GM18951 (cell line): ENCODE data around the gene CACNA2D2.

Experiments
- POLR2A ChIP-seq: IDR thresholded peaks from 4 replicates; pipeline ENCODE4 v1.6.1; 2011; ENCODE audit warnings: mild to moderate bottlenecking; ENCODE audit not compliant: insufficient read length, insufficient read depth; ENCODE audit errors: extremely low read depth
- in situ Hi-C: fragments of 300-500 bp; cut with MboI; formaldehyde crosslinking; loops from one replicate; pipeline ENCODE4 v1.12.0; 2022; ENCODE audit warnings: low sequenced_read_pairs, mixed read lengths, inconsistent platforms; ENCODE audit not compliant: unreplicated experiment

Gene CACNA2D2

DNA sequence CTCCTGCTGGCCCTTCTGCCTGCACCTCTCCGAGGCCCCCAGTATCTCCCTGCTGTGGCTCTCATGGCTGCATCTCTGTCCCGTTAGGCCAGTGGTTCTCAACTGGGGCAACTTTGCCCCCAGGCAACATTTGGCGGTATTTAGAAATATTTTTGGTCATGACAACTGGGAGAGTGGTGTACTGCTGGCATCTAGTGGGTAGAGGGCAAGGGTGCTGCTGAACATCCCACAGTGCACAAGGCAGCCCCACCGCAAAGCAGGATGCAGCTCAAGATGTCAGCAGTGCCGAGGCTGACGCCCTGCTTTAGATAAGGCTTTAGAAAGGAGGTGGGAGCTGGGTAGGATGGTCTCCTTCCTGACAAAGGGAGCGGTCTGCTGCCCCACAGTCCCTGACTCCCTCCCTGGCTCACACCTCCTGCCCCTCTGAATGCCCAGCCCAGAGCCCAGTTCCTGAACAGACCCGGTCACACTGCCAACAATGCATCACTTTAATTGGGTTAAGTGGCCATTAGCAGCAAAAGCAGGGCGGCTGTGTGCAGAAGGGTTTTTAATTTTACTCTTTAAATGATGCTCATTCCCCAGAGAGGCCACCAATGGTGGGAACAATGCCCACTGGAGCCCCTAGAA is 75.3 kb downstream of the CACNA2D2 start:
- TF ChIP-seq POLR2A, result no peak

DNA sequence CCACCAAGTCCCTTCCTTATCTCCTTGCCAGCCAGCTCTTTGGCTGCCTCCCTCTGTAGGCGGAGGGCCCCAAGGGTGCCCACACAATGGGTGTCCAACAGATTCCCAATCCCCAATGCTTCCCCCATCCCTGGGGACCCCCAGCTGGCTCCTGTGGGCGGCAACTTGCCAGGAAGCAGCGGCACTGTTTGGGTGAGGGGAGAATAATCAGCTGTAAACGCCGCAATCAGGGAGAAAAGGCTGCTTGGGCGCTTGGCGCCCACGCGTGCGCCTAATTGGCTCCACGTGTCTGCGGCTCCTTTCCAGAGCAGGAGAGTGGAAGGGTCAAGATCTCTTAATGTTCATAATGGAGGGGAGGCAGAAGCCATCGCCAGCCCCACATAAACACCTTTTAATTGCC is 76.2 kb downstream of the CACNA2D2 start:
- in situ Hi-C loops, result no loop called here
- TF ChIP-seq POLR2A, result no peak

More for the DNA sequence above, 75.3 kb downstream of the CACNA2D2 start:
- in situ Hi-C loops, result no loop called here

DNA sequence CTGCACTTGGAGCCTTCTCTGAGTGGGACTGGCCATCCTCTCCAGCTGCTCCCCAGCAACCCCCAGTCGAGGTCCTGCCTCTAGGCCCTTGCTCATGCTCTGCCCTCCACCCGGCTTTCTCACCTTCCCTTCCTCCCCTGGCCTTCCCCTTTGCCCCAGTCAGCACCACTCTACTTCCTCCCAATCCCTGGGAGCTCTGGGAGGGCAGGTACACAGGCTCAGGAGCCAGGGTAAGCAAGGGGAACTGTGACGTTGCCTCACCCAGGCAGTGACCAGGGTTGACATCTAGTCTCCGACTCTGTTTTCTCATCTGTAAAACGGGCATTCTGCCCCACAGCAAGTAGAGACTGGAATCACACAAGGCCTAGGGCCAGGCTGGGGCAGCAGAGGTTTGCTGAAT is 77.5 kb downstream of the CACNA2D2 start:
- TF ChIP-seq POLR2A, result no peak
- in situ Hi-C loops, result no loop called here

DNA sequence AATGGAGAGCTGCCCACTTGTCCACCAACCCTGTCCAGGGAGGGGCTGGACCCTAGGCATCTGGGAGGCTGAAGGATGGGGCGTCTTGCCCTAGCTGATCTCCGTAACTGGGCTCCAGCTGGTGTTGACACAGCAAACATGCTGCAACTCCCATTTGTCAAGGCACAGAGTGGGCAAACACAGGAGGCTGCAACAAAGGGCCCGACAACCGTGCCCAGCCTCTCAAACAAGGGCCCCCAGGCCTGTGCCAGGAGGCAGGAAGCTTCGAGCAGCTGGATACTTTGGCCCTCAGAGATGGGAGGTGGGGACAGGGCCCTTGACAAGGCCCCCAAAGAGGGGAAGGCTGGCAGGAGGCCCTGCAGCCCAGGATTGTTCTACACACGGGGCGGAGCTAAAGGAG is 79.9 kb downstream of the CACNA2D2 start:
- no peak for TF ChIP-seq POLR2A
- in situ Hi-C loops, result no loop called here

DNA sequence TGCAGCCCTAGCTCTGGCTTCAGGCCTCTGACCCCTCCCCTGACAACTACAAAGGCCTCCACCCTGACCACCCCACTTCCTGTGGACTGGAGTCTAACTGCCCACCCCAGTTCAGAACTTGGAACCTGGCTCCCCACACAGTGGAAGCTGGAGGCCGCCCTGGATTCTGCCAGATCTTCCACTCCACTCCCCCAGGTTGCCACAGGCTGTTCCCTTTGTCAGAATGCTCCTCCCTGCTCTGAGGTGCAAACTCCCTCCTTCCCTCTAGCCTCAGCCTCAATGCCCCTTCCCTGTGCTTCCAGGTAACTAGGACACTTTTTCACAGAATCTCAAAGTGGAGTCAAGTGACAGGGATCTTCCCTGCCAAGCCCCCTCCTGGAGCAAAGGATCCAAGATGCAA is 81.3 kb downstream of the CACNA2D2 start:
- TF ChIP-seq POLR2A, result no peak
- in situ Hi-C loops, result no loop called here

DNA sequence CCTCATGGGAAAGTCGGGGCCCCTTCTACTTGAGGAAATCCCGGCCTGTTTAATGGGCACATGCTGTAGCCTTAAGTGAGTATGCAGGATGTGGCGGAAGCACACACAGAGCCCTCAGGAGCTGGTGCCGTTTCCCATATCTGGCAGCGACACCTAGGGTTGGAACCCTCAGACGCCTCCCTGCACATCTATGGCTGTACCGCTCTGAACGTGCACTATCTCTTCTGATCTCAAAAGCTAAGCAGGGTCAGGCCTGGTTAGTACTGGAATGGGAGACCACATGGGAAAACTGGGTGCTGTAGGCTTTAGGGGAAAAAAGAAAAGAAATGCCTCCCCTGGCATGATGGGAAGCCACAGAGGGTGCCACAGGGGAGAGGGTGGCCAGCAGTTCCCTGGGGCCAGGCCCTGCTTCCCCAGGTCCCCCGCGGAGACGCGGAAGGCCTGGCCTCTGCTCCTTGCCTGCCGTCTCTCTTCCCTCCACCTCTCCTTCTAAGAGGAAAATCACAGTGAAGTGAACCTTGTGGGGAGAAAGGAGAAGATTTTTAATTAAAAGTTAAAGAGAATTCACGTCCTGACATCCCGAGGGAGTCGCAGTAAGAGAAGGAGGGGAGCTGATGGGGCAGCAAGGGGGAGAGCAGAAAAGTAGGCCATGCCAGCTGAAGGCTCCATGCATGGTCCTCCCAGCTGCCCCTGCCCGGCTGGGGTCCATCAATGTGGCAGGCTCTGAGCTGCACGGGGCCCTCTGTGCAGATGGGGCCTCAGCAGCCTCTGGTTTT is 83.7 kb downstream of the CACNA2D2 start:
- in situ Hi-C loops, result no loop called here
- no peak for TF ChIP-seq POLR2A

DNA sequence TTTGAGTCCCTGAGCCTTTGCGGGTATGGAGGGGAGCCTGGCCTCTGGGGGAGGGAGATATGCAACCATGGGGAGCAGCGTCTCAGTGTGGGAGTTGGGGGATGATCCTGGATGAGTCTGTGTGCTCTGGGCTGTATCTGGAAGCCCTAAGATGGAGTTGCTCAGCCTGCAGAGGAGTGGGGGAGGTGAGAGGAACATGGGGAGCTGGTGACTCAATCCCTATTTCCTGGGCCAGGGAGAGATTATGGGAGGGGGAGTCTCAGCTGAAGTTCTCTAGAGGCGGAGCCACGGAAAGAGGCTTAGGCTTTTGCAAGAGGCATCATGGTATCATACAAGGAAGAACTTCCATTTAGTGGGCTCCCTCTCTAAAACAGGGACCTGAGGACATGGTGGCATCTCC is 84.6 kb downstream of the CACNA2D2 start:
- in situ Hi-C loops, result no loop called here
- no peak for TF ChIP-seq POLR2A

DNA sequence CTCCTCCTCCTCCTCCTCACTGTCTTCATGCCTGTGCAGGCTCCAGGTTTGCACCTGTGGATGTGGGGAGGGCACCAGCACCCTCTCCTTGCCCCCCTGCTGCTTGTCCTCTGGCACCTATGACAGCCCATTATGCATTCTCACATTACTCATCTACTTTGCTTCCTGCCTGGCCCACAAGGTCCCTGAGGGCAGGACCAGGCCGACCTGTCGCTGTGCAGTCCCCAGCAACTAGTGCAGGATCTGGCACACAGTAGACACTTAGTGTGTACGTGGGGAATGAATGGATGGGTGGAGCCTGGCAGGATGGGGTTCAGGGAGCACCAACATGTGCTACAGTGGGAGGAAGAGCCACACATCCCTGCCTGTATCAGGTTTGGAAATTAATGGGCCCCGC is 85.8 kb downstream of the CACNA2D2 start:
- TF ChIP-seq POLR2A, result no peak
- in situ Hi-C loops, result no loop called here

DNA sequence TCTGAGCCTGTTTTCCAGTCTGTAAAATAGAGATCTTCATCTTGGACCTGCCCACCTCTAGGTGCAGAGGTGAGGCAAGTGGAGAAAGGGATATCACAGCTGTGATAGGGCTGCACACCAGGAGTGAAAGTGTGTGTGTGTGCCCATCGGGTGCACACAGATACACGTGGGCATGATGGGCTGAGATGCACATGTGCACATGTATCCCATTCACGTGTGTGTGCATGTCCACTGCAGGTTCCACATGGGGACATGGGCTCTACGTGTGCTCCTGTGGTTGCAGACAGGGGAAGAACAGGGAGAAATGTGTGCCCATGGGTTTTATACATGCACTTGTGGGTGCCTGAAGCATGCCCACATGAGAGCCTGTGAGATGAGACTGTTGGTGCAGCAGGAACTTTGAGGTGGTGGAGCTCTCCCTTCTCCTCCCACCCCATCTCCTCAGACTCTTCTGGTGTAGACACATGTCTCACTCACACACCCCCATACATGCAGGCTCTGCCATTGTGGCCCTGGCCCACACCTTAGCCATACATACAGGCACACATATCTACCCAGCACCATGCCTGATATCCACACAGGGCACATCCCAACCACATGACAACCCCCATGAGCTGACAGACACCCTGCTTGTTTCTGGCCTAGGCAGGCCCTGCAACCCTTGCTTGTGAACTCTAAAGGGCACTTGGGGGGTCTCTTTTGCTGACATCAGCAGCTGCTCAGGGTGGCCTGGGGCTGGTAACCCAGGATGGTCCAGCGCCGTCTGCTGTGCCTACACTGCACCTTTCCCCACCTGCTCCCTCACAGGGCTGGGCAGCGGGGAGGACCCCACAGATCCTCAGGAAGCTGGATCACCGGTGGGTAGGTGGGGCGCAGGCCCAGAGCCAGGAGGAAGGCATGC is 86.4 kb downstream of the CACNA2D2 start:
- in situ Hi-C loops, result no loop called here
- TF ChIP-seq POLR2A, result no peak

DNA sequence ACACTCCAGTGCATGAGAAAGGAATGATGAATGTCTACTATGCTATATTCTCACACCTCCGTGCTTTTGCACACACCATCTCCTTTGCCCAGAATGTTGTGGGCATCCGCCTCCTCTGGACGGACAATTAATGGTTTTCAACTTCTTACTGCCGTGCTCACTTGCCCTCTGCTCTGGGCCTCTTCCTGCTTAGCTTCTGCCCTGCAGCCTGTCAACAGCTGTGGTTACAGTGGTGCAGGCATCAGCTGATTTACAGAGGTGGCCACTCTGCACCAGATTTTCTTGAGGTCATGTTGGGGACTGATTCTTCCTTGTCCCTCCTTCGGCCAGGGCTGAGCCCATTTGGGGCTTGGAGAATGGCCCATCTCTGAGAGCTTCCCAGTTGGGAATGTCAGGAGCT is 87.6 kb downstream of the CACNA2D2 start:
- no peak for TF ChIP-seq POLR2A
- in situ Hi-C loops, result no loop called here

DNA sequence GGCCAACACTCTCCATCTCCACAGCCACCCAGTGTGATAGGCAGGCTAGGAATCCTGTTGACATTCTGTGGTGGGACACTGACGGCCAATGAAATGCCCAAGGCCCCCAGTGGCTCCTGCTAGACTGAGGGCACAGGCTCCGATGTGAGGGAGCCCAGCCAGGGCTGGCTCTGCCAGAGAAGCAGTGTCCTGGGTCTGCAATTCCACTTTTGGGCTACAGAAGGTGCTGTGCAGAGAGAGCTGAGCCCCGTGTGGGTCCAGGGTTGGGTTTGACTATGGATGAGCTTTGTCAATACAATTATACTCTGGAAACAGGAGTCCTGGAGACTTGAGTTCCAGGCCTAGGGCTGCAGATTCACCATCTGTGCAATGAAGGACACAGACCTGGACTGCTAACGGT is 88.4 kb downstream of the CACNA2D2 start:
- no peak for TF ChIP-seq POLR2A
- in situ Hi-C loops, result no loop called here

DNA sequence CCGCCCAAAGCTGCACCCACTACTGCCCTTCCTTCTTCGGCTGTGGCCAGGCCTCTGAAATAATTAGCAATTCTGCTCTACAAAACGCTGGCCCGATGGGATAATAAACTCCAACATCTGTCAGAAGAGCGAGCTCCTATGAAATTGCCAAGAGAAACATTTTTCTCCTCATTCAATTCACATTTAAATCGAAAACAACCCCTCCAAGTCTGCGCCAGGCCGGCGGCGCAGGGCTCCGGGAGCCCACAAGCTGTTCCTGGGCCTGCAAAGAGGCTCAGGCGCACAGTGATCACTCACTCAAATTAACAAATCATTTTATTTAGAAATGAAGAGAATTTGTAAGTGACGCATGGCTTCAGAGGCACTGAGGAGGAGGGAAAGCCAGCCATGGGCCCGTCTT is 88.8 kb downstream of the CACNA2D2 start:
- in situ Hi-C loops, result no loop called here

DNA sequence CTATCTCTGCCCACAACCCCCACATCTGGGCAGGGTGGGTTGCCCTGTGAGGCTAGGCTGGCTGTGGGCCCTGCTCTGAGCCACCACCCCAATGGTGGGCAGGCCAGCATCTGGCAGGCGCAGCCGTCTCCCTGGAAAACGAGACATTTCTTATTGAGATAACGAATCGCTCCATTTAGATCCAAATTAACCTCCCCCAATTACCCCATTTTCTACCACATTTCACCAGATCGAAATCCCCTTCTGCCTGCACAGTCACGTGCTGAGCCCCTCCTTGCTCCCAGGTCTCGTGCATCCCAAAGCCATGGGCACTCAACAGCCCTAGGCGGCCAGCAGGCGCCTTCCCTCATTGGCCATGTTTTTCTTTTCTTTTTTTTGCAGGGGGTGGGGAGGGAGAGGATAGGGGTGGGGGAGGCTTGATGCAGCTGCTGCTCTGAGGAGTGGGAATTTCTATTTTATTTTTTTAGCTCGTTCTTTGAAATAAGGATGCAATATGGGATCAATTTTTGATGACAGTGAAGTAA is 91.1 kb downstream of the CACNA2D2 start:
- TF ChIP-seq POLR2A, result no peak
- in situ Hi-C loops, result no loop called here

More for the DNA sequence above, 88.8 kb downstream of the CACNA2D2 start:
- TF ChIP-seq POLR2A, result no peak
